Measurements from ENCODE around the gene C1orf21.
A peak's percentile ranks its signal among the peaks of the same experiment; 100 is the strongest.

Gene C1orf21

DNA sequence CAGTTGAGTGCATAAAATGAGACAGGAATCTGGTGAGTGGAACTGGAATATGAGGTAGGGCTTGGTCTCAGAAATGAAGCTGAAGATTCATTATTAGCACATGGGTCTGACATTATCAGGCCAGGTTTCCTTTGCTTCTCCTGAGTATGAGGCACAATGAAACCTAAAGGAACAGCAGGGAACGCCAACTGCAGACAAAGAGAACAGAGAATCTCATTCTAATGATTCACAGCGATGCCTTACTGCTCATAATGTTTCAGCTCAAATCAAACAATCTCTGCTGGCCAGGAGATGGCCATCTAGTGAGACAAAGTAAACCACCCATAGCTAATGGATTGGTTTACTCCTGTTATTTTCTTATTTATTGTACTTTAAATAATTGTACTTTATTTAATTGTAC is 133.5 kb downstream of the C1orf21 start:
- DNase-seq (ENCODE audit: low read depth), result no peak

DNA sequence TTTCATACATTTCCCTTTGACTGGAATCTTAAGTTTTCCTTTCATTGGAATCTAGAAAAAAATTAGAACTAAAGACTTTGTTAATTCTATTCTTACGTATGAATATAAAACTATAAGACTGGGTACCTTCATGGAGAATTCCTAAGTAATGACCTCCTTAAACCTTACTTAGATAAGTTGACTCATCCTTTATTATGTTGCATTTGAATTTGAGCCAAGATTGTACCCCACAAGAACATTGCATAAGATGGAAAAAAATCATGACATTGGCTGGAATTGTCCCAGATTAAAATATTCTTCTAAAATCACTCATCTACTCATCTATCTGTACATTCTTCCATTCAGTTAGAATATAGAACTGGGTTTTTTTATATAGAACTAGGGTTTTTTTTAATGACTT is 137.4 kb downstream of the C1orf21 start:
- DNase-seq (ENCODE audit: low read depth), result peak; percentile 13

DNA sequence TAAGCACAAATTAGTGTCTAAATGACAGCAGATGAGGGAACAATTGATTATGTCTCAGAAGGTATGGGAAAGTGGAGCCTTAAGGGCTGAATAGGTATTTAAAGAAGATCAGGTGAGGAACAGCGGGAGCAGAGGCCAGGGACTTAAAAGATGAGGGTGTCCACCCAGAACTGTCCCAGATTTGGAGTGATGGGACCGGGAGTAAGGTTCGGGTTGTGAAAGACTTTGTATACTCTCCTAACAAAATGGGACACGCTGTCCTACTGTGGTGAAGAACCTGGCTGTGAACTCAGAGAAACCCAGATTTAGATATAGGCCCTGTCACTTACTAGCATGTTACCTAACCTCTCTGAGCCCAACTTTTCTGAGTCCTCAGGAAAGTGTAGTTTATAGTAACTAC is 140.6 kb downstream of the C1orf21 start:
- no peak for DNase-seq (ENCODE audit: low read depth)

DNA sequence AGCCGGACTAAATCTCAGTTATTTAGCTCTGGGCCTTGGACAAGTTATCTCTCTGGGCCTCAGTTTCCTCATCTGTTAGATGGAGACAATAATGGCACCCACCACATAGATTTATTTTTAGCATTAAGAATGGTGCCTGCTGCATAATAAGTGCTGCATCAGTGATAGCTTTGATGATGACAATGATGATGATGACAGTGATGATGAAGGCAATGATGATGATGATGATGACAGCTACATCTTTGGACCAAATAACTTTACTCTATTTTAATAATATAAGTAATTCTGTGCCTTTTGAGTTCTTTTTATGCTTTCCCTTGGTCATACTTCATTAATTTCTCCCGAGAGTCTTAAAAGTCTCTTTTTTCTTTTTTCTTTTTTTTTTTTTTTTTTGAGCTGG is 143.4 kb downstream of the C1orf21 start:
- DNase-seq (ENCODE audit: low read depth), result no peak

DNA sequence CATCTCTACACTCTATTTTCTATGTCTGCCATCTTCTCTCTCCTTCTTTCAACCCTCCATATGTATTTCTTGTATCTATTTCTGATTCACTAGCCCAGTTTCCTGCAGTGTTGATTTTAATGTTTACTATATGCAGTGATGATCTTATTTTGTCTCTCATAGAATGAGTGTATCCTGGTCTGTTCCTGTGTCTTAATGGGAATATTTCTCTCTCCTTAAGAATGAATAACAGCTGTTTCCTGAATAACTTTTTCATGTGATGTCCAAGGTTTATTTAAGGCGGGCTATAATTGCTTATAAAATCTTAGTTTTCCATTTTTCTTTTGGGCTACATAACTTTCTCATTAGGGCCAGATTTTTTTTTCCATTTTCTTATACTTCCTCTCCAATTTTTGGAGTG is 144.5 kb downstream of the C1orf21 start:
- no peak for DNase-seq (ENCODE audit: low read depth)

DNA sequence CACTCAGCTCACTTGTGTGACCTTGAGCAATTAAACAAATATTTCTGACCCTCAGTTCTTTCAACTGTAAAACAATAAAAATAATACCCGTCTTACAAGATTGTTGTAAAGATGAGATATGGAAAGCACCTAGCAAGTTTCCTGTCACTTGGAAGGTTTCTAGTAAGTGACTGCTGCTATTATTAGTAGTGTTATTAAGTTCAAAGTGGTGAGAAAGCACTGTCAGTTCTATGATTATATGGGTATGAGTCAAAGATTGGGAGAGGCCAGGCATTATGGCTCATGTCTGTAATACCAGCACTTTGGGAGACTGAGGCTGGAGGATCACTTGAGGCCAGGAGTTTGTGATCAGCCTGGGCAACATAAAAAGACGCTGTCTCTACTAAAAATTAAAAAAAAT is 145.4 kb downstream of the C1orf21 start:
- no peak for DNase-seq (ENCODE audit: low read depth)

DNA sequence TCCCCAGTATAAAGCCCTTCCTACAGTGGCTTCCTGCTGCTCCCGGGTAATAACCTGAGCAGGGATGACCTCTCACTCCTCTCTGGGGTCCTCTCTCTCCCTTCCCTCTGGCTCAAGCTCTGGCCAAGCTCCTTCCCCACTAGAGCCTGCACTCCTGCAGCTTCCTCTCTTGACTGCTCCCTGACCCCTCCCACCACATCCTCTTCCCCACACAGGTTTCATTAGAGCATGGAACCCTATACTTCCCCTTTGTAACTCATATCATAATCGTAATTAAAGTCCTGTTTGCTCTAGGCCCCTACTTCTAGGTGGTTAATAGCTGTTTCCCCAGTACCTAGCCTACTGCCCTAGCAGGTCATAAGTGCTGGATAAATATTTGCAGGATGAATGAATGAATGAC is 146.2 kb downstream of the C1orf21 start:
- DNase-seq (ENCODE audit: low read depth), result no peak

DNA sequence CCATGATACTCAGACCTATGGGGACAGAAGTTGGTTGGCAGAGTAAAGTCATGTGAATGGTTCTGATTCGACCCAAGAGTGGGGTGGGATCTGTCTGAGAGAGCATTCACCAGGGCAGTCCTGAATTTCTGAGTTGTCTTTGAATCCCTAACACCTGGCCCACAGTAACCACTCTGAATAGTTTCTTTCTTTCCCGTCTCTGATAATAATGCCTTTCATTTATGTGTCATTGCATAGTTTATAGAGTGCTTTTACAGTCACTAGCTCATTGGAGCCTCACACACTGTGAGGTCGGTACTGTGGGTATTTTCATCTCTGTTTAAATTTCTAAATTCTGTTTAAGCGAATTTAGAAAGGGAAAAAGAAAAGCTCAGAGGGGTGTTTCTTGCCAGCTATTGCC is 147.1 kb downstream of the C1orf21 start:
- no peak for DNase-seq (ENCODE audit: low read depth)

DNA sequence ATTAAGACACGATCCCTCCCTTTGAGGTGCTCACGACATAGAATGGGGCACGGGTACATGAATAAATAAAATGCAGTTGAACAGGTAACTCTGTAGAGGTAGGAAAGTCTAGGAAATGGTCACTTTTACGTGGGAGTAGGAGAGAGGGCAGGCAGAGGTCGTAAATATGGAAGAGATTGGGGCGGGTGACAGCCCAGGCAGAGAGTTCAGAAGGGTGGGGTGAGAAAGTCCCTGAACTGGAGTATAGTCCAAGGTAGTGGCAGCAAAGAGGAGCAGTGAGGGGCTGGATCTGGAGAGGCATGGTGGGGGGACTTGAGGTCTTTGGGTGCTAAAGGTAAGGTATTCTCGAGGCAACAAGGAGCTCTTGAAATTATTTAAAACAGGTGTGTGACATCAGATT is 147.9 kb downstream of the C1orf21 start:
- DNase-seq (ENCODE audit: low read depth), result no peak

DNA sequence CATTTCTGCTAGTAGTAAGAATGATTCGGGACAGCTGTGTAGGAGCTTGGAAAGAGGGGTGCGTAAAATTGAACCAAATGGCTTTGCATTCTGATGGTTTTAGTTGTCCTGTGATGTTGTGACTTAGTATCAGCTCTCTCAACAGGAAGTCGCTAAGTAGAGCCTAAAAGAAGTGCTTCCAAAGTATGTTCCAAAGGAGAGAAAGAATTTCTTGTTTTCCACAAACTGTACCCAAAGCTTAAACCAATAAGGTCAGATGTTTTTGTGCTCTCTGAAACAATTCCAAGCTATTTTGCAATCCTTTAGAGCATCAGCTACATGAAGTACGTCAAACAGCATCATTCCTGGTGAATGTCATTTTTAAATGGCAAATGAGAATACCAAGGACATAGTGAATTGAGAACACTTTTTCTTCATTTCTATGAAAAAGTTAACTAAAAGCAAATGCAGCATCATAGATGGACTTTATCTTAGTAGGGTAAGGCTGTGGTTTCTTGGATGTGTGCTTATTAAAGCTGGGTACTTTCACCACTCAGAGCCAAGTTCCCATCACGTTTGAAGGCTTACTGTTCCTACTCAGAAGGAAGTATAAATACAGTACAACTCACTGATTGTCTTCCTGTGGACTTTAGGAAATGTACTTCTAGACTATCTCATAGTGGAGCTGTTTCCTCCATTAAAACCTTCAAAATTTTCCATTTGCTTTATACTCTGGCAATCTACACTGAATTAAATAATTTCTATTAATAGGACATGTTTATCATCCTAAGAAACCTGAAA is 148.6 kb downstream of the C1orf21 start:
- DNase-seq (ENCODE audit: low read depth), result no peak

DNA sequence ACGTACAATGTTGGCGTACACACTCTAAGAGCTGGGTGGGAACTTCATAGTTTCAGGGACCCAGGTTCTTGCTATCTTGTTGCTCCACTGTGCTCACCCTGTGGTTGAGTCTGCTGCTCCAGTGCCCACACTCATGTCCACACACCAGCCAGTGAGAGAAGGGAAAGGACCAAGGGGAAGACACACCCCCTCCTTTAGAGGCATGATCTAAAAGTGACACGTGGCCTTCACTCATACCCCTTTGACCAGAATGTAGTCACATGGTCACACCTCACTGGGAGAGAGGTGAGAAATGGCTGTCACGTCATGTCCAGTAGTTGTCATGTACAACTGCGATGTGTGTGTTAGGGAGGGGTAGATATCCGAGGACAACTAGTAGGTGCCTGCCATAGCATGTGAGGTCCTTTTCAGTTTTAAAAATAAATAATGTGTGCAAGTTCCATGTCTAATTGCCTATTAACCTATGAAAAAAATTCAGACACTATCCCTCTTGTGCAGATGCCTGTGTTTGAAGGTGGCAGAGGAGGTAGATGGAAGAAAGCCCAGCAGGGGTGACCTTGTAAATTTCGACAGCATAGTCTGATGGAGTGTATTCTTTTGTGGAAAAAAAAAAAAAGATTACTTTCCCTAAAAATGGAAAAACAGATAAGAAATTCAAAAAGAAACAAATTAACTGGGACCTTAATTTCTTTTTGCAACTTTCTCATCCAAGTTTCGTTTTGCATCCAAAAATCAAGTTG is 149.6 kb downstream of the C1orf21 start:
- DNase-seq (ENCODE audit: low read depth), result no peak

DNA sequence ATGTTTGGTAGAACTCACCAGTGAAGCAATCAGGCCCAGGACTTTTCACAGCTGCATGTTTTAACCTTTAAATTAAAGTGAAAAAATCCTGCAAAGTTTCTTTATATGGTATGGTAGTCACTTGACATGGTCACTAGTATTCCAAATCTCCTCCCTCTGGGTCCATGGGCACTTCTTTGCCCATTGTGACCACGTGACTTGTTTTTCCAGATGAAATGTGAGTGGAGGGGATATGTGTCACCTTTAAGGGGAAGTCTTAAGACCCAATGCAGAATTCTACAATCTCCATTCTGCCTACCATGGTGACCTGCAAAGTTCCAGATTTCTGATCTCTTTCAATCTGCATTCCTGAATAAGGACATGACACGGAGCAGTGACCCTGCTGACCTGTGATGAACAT is 152.8 kb downstream of the C1orf21 start:
- no peak for DNase-seq (ENCODE audit: low read depth)

DNA sequence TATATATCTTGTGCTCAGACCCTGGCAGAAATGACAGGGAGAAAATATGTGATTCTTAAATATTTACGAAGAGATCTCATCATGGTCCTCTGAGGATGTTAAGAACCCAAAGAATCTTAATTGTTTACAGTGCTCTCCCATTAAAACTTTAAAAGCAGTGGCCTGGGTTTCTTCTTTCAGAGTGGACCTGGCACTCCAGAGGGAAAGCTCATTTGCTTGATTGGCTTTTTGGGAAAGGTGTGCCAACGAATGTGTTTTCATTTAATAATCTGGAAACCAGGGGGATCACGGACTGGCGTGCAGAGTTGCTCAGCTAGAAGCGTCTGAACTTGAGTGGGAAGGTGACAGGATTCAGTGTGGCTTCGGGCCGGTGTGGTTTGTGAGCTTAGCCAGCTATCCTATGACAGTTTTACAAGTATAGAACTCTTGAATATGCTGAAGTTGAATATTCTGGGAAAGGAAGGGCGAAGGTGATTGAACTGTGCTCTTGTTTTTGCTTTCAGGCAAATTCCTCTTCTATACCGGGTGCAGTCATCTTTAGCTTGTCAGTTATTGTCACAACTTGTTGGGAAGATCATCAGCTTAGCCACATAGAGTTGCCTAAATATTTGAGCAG is 154.8 kb downstream of the C1orf21 start:
- DNase-seq (ENCODE audit: low read depth), result no peak

DNA sequence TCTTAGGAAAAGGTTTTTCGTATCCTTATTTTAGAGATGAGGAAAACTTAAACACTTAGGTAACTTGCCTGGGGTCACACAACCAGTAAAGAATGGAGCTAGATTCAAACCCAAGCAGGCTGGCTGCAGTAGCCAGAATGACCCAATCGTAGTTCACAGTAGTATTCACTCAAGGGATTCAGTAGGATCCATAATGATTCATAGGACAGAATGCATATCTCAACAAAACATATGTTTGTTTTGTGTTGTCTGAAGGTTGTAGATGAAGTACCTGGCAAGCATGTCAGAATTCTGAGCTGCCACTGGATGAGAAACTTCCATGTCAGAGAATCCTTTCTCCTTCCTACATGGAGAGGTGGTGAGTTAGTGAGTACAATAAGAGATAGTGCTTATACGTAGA is 155.5 kb downstream of the C1orf21 start:
- DNase-seq (ENCODE audit: low read depth), result no peak

DNA sequence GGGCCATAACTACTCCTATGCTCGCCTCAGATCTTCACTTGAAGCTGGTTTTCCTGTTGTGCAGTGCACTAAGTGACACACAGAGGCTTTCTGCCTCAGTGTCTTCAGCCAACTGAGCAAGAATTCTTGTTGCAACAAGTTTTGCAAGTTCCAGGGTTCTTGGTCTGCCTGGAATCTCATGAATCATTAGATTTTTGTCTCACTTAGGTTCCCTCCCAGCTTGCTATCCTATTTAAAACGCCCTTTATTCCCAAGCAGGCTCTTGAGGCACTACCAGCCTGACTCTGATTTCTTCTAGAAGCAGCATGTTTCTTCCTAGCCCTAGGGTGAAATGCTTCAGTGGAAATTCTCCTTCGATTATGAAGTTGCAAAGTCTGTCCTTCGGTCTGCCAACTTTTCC is 158.8 kb downstream of the C1orf21 start:
- no peak for DNase-seq (ENCODE audit: low read depth)

DNA sequence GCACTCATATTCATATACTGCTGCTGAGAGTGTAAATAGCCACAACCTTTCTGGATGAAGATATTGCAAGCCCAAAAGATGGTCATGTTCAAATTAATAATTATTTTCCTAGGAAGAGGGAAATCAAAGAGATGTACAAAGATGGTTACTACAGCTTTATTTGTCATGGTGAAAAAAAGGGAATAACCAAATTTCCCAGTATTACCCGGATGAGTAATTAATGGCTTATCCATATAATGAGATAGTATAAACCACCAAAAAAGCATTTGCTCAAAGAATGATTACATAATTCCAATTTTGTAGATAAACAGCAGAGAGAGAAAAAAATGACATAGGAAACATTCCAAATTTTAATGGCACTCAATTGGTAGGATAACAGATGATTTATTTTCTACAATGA is 165.6 kb downstream of the C1orf21 start:
- DNase-seq (ENCODE audit: low read depth), result no peak

DNA sequence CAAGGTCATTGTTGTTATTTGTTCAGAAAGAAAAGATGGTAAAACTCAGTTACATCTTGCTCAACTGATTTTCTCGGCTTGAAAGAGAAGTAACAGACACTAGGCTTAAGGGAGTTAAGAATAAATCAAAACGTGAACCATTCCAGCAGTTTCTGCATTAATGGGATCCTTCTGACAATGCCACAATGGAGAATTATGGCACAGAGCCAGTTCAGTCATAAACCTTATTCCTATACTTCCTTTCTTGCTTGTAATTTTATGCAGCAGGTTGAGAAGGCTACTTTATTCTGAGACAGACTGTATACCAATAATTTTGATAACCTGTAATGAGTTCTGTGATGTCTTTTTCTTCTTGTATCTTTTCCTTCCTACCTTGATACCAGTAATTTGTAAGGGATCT is 167.0 kb downstream of the C1orf21 start:
- no peak for DNase-seq (ENCODE audit: low read depth)

DNA sequence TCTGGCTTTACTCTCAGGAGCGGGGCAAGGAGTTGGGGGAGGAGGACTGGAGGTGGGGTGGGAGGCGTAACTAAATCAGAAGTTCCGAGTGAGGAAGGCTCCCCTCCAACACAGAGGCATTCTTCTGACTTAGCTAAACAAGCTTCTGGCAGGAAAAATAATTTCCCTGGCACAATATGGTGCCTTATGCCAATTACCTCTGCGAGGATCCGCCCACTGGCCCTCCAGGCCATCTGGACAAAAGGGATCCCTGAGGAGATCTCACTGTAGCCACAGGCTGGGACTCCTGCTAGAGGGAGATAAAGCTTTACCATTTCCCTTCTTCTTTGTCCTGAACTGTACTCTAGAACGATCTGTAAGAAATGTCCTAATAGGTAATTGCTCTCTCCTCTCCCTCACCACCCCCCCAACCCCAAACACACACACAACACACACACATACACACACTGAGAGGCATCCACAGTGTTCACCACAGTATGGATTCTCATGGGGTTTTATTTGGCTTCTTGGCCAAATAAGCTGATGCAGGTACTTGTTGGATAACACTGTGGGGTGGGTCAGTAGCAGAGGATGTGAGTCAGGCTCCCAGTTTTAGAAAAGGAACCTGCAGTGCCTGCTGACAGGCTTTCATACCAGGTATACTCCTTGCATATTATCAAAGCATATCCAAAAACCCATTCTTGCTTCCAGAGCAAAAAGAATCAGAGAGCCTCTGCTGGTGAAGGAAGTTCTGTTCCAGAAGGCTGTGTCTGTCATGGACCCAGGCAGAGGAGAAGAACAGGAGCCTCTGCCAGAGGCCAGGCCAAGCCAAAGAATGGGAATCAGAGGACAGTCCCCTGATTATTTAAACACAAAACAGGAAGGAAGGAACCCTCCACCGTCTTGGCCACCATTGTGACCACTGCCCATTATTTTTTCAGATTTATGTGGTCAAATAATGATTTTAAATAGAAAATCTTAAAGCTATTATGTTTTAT is 169.1 kb downstream of the C1orf21 start:
- DNase-seq (ENCODE audit: low read depth), result no peak

DNA sequence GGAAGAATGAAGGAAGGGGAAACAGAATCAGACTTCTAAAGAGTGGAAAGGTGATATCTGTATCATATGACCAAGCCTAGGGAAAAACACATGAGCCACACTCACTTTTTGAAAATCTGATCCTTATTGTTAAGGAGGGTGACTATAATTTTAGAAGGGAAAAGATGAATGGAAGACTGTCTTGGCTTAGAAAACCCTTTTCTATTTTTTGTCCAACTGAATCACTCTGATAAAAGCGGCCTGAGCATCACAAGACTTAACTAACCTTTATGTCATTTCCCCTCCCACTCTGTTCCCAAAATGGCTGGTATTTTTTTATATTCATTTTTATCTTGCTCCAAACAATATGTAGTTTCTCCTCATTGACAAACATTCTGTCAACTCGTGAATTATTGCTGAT is 169.8 kb downstream of the C1orf21 start:
- no peak for DNase-seq (ENCODE audit: low read depth)

DNA sequence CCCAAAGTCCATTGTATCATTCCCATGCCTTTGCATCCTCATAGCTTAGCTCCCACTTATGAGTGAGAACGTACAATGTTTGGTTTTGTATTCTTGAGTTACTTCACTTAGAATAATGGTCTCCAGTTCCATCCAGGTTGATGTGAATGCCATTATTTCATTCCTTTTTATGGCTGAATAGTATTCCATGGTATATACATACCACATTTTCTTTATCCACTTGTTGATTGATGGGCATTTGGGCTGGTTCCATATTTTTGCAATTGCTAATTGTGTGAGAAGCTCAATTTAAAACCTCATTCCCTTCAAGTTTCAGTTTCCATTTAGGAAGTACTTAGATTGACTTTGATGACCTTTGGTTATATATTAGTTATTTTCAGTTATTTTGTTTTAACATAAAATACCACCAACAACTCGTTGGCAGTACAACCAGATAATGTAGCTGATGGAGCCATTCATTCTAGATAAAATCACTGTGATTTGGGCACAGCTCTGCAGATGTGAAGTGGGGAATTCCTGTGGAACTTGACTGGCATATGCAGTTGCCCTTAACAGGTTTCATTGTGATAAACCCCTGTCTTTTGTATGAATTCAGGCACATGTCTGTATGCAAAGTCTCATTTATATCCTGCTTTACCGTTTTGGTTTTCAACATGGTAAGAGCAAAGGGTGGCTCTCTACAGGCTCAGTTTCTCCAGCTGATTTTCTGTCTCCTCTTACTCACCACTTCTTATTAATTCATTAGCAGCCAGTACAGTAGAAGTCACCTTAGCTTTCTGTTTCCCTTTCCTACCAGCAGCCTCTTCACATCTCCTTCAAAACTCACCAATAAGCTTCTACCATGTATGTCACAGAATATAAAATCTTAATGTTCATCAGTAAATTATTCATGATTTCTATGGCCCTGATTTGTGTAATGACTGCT is 170.9 kb downstream of the C1orf21 start:
- no peak for DNase-seq (ENCODE audit: low read depth)

DNA sequence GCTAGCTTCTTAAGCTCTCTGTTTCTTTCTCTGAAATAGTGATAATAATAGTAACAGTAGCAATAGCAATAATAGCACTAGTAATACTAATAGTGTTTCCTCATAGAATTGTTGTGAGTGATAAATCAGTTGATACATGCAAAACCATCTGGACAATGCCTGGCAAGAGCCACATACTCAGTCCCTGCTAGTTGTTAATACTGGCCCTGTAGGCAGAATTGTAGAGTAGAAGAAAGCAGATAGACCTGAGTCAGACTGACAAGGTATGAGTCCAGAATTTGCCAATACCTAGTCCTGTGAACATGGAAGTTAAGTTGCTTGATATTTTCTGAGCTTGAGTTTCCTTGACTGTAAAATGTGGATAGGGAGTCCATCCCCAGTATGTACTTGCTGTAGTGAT is 171.9 kb downstream of the C1orf21 start:
- no peak for DNase-seq (ENCODE audit: low read depth)
